ENCODE results near the gene GPC4. TPM values are rescaled to one million over a fixed set of nuclear protein-coding genes. Genes with fewer than 3 reads are reported as not detected.

The GPC4 gene
- total RNA-seq, 2 donors from 2014 or later, result 21.3 to 28.4 TPM

DNA sequence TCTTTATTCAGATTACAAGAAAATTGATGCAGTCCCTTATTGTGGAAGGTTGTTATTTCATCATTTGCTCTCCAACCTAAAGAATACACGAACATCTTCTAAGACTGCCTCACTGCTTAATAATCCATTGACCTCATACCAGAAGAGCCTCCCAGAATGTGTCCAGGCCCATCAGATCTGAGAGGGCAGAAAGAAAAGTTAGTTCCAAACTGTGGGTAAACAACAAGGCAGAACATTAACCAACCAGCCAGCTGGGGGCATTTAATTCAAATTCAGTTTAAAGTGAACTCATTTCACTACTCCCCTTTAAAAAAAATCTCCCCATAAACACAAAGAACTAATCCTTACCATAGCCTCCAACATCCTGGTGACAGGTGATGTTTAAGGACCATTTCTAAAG is 13.8 kb downstream of the GPC4 start:
- DNase-seq (ENCODE audit: low spot score), result no peak
- peak overlapping the region in 1 of 2 donors; percentile 67 for H3K27ac ChIP-seq
- H3K36me3 ChIP-seq, result no peaks in the 10 kb centered on the region
- H3K9me3 ChIP-seq, result no peaks in the 10 kb centered on the region
- TF ChIP-seq, protein P1, sequence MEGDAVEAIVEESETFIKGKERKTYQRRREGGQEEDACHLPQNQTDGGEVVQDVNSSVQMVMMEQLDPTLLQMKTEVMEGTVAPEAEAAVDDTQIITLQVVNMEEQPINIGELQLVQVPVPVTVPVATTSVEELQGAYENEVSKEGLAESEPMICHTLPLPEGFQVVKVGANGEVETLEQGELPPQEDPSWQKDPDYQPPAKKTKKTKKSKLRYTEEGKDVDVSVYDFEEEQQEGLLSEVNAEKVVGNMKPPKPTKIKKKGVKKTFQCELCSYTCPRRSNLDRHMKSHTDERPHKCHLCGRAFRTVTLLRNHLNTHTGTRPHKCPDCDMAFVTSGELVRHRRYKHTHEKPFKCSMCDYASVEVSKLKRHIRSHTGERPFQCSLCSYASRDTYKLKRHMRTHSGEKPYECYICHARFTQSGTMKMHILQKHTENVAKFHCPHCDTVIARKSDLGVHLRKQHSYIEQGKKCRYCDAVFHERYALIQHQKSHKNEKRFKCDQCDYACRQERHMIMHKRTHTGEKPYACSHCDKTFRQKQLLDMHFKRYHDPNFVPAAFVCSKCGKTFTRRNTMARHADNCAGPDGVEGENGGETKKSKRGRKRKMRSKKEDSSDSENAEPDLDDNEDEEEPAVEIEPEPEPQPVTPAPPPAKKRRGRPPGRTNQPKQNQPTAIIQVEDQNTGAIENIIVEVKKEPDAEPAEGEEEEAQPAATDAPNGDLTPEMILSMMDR (IDR thresholded peaks at IDR 0.05), result no peak
- no peaks in the 10 kb centered on the region for H3K27me3 ChIP-seq (replicated peaks; ENCODE audit: insufficient read depth)
- ATAC-seq (ENCODE audit: insufficient number of reproducible peaks, low FRiP score, low read depth), result no peak
- peaks cover 0 to 15% of the 10 kb centered on the region in 2 donors for H3K4me1 ChIP-seq (ENCODE audit: control insufficient read depth in 1 of 2, low read depth in 2 of 2)
- no peak overlapping the region for H3K4me3 ChIP-seq

DNA sequence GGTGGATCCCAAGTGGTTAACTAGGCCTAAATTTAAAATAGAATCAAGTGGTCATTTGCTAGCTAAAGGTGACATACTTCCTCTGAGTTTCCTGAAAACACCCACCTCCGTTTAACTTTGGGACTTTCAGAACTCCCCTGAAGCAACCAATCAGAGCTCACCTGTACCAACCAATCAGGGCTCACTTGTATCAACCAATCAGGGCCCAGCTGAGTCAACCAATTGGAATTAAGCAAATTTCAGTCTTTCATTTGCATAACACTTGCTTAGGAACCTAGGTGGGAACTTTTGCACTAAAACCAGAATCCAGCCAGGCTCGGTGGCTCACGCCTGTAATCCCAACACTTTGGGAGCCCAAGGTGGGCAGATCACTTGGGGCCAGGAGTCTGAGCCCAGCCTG is 15.9 kb downstream of the GPC4 start:
- no peak overlapping the region for H3K27ac ChIP-seq
- H3K27me3 ChIP-seq (replicated peaks; ENCODE audit: insufficient read depth), result no peaks in the 10 kb centered on the region
- H3K9me3 ChIP-seq, result no peaks in the 10 kb centered on the region
- no peaks in the 10 kb centered on the region for H3K36me3 ChIP-seq
- DNase-seq (ENCODE audit: low spot score) (no peak), ATAC-seq (ENCODE audit: insufficient number of reproducible peaks, low FRiP score, low read depth) (no peak)
- peaks cover 0 to 15% of the 10 kb centered on the region in 2 donors for H3K4me1 ChIP-seq (ENCODE audit: control insufficient read depth in 1 of 2, low read depth in 2 of 2)
- TF ChIP-seq, protein P1 (IDR thresholded peaks at IDR 0.05), result no peak
- H3K4me3 ChIP-seq, result no peak overlapping the region

DNA sequence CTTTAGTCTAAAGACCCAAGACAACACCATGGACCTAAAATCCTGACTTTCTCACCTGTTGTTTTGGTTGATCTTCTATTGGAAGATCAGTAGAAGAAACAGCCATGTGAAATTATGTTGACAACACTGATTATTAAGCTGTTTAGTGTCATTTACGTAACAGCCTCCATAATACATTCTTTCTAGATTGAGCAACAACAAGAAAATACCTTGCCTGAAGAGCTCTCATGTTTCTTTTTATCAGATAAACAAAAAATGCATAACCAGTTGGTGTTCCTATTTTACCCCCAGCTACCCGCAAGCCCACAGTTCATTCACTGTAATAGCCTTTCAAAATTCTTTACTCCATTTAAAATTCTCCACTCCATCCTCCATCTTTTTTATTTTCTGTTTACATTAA is 20.5 kb downstream of the GPC4 start:
- DNase-seq (ENCODE audit: low spot score) (no peak), ATAC-seq (ENCODE audit: insufficient number of reproducible peaks, low FRiP score, low read depth) (no peak)
- Histone ChIP-seq H3K9me3 (no peaks in the 10 kb centered on the region), H3K36me3 (no peaks in the 10 kb centered on the region), H3K4me3 (no peak overlapping the region), H3K27ac (no peak overlapping the region), H3K27me3 (replicated peaks; ENCODE audit: insufficient read depth) (no peaks in the 10 kb centered on the region), H3K4me1 (ENCODE audit: control insufficient read depth in 1 of 2, low read depth in 2 of 2) (peaks cover 0 to 15% of the 10 kb centered on the region in 2 donors)
- TF ChIP-seq, protein P1 (IDR thresholded peaks at IDR 0.05), result no peak

DNA sequence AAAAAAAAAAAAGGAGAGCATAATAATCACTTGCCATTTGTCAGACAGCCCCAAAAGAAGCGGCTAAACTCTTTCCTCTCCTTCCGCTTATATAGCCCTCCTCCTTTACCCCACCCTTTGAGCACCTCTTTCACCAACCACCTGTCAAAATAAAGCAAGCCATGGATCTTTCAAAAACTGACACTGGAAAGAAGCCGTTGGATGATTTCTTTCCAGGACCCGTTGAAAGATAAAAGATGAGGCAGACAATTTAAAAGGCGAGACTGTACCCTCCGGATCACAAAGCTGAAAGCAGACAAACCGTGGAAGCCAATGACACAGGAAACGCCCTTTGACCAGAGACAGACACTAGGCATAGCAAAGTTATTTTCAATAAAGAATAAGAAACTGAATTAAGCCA is 22.6 kb downstream of the GPC4 start:
- TF ChIP-seq, protein P1 (IDR thresholded peaks at IDR 0.05), result no peak
- no peak overlapping the region for H3K27ac ChIP-seq
- no peak for DNase-seq (ENCODE audit: low spot score)
- no peak overlapping the region for H3K4me3 ChIP-seq
- no peaks in the 10 kb centered on the region for H3K36me3 ChIP-seq
- H3K27me3 ChIP-seq (replicated peaks; ENCODE audit: insufficient read depth), result no peaks in the 10 kb centered on the region
- peaks cover 0 to 15% of the 10 kb centered on the region in 2 donors for H3K4me1 ChIP-seq (ENCODE audit: control insufficient read depth in 1 of 2, low read depth in 2 of 2)
- ATAC-seq (ENCODE audit: insufficient number of reproducible peaks, low FRiP score, low read depth), result no peak
- no peaks in the 10 kb centered on the region for H3K9me3 ChIP-seq

DNA sequence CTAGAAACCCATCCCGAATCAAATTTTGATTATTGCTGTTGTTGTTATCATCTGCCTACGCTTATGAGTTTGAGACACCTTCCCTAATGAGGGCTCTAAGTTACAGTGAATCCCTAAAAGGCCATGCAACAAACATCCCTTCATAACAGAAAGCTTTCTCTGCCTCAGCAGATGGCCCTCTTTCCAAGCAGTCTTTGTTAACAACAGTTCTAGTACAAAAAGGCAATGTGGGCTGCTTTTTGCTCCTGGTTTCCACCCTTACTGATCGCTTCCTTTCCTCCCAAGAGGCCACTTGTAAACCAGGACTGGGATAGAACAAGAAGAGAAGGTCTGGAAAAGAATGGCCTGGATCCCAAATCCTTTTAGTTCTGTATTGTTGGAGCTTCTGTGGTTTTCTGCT is 24.2 kb downstream of the GPC4 start:
- TF ChIP-seq, protein P1 (IDR thresholded peaks at IDR 0.05), result no peak
- Histone ChIP-seq H3K4me1 (ENCODE audit: control insufficient read depth in 1 of 2, low read depth in 2 of 2) (peaks cover 0 to 15% of the 10 kb centered on the region in 2 donors), H3K9me3 (no peaks in the 10 kb centered on the region), H3K4me3 (no peak overlapping the region), H3K27me3 (replicated peaks; ENCODE audit: insufficient read depth) (no peaks in the 10 kb centered on the region), H3K36me3 (no peaks in the 10 kb centered on the region), H3K27ac (no peak overlapping the region)
- no peak for DNase-seq (ENCODE audit: low spot score)
- ATAC-seq (ENCODE audit: insufficient number of reproducible peaks, low FRiP score, low read depth), result no peak

All from thoracic aorta (tissue), 2 donors.